Activated CD8-positive, alpha-beta T cell treated with anti-CD3 and anti-CD28 coated beads for 36 hours (primary cell): ENCODE data around the gene IFRD2. TPM values are rescaled to one million over a fixed set of nuclear protein-coding genes. Genes with fewer than 3 reads are reported as not detected.
A peak's percentile ranks its signal among the peaks of the same experiment; 100 is the strongest.
"Not testable (repeated sequence)": the region's sequence is repeated elsewhere in the genome, so short reads cannot be mapped to it uniquely, and the experiment has no call there.

ENCODE experiments used
- ATAC-seq: fragments of 200-7000 bp; cut with Tn5 transposase; one replicate; pipeline ENCODE4 v1.10.0; 2021; ENCODE audit warnings: mild to moderate bottlenecking, moderate library complexity
- CTCF ChIA-PET: fragments of 350-600 bp; sonication (Branson Sonifier 250); formaldehyde crosslinking; loops from one replicate; lab custom pipeline; 2021; ENCODE audit warnings: antibody characterized with exemption; lab: Charles Lee
- POLR2A ChIA-PET: fragments of 350-600 bp; sonication (Branson Sonifier 250); formaldehyde crosslinking; loops from one replicate; lab custom pipeline; 2021; ENCODE audit warnings: antibody characterized with exemption; lab: Charles Lee
- DNase-seq: peaks from one replicate; pipeline ENCODE4 v3.0.0-alpha.2; 2020
- H3K27ac Mint-ChIP-seq: one replicate; pipeline ENCODE4 v1.8.0; 2021; ENCODE audit warnings: mild to moderate bottlenecking, mixed read lengths
- H3K27me3 Mint-ChIP-seq: one replicate; pipeline ENCODE4 v1.8.0; 2021; ENCODE audit warnings: mixed read lengths
- H3K36me3 Mint-ChIP-seq: one replicate; pipeline ENCODE4 v1.8.0; 2021; ENCODE audit warnings: low read depth, mixed read lengths
- H3K4me1 Mint-ChIP-seq: one replicate; pipeline ENCODE4 v1.8.0; 2021; ENCODE audit warnings: low read depth, mixed read lengths
- H3K4me3 Mint-ChIP-seq: one replicate; pipeline ENCODE4 v1.8.0; 2021; ENCODE audit warnings: mild to moderate bottlenecking, moderate library complexity, mixed read lengths
- H3K9me3 Mint-ChIP-seq: one replicate; pipeline ENCODE4 v1.8.0; 2021; ENCODE audit warnings: mixed read lengths
- CTCF ChIP-seq: fragments of 200-600 bp; IDR thresholded peaks from one replicate; pipeline ENCODE4 v1.8.0; 2022; ENCODE audit warnings: antibody characterized with exemption, mild to moderate bottlenecking
- intact Hi-C: fragments of 100-400 bp; cut with micrococcal nuclease; formaldehyde crosslinking; loops from one replicate; pipeline ENCODE4 v1.10.0; 2022
- total RNA-seq, 2 experiments: library from RNA; stranded (reverse); gene quantifications; one replicate each; pipeline ENCODE4 v1.2.3, GENCODE V29; 2021

IFRD2 gene
- total RNA-seq, 2 experiments from 2014 or later: 132 to 133 TPM

- no peaks in the 10 kb centered on the region for H3K27me3 Mint-ChIP-seq
- intact Hi-C loops: no loop called here
- TF ChIP-seq CTCF: no peak
- no peak overlapping the region for H3K4me3 Mint-ChIP-seq
- ChIA-PET CTCF (interaction anchor here (0.6 to 6.2 kb wide), 7 partner anchors 9 to 56 kb away, joined by 3 to 94 read pairs (median 5); no protein-coding TSS in a partner anchor), POLR2A (interaction anchor here (0.8 to 3.1 kb wide), 7 partner anchors 11 to 44 kb away, joined by 3 to 29 read pairs (median 4); partner anchors contain the start of genes GNAI2 and IFRD2)
- peaks cover 24% of the 10 kb centered on the region for H3K36me3 Mint-ChIP-seq
- DNase-seq: no peak
- peak overlapping the region; percentile 93 for H3K27ac Mint-ChIP-seq
- H3K9me3 Mint-ChIP-seq: no peaks in the 10 kb centered on the region
- ATAC-seq: no peak
- H3K4me1 Mint-ChIP-seq: peaks cover 56% of the 10 kb centered on the region
These were observed 43.8 kb downstream of the IFRD2 start for GRCh38 chr3:50248387-50248786.

GRCh38 chr3:50246517-50246954, 45.7 kb downstream of the IFRD2 start:
- DNase-seq (peak; percentile 97), ATAC-seq (peak; percentile 84)
- H3K4me3 Mint-ChIP-seq: peak overlapping the region; percentile 70
- POLR2A ChIA-PET: interaction anchor here (0.7 to 3.1 kb wide), 13 partner anchors 10 to 124 kb away, joined by 3 to 29 read pairs (median 4); partner anchors contain the start of gene GNAI2
- no peaks in the 10 kb centered on the region for H3K9me3 Mint-ChIP-seq
- H3K36me3 Mint-ChIP-seq: peaks cover 22% of the 10 kb centered on the region
- CTCF ChIA-PET: interaction anchor here (0.6 to 8.0 kb wide), 37 partner anchors 11 to 152 kb away, joined by 3 to 239 read pairs (median 5); partner anchors contain the start of genes CYB561D2, GNAI2, HYAL3 and IFRD2
- TF ChIP-seq CTCF: peak; percentile 37
- H3K4me1 Mint-ChIP-seq: peaks cover 74% of the 10 kb centered on the region
- intact Hi-C loops: loop anchor here (2.0 kb wide), 1 partner anchor 20 kb away; no protein-coding TSS in a partner anchor
- peak overlapping the region; percentile 95 for H3K27ac Mint-ChIP-seq
- H3K27me3 Mint-ChIP-seq: no peaks in the 10 kb centered on the region

GRCh38 chr3:50245831-50246516, 46.3 kb downstream of the IFRD2 start:
- DNase-seq (peak; percentile 99), ATAC-seq (peak; percentile 73)
- H3K36me3 Mint-ChIP-seq: peaks cover 20% of the 10 kb centered on the region
- ChIA-PET CTCF (interaction anchor here (0.7 to 8.0 kb wide), 31 partner anchors 12 to 123 kb away, joined by 3 to 239 read pairs (median 6); partner anchors contain the start of genes CYB561D2, GNAI2, HYAL3 and IFRD2), POLR2A (interaction anchor here (0.6 to 3.1 kb wide), 10 partner anchors 9 to 90 kb away, joined by 3 to 29 read pairs (median 6); partner anchors contain the start of gene GNAI2)
- intact Hi-C loops: loop anchor here (2.0 kb wide), 1 partner anchor 19 kb away; no protein-coding TSS in a partner anchor
- peak overlapping the region; percentile 95 for H3K27ac Mint-ChIP-seq
- peaks cover 74% of the 10 kb centered on the region for H3K4me1 Mint-ChIP-seq
- H3K9me3 Mint-ChIP-seq: no peaks in the 10 kb centered on the region
- peak overlapping the region; percentile 70 for H3K4me3 Mint-ChIP-seq
- peak; percentile 98 for TF ChIP-seq CTCF
- no peaks in the 10 kb centered on the region for H3K27me3 Mint-ChIP-seq

- Mint-ChIP-seq H3K27me3 (no peaks in the 10 kb centered on the region), H3K36me3 (peaks cover 19% of the 10 kb centered on the region), H3K4me3 (peak overlapping the region; percentile 70), H3K27ac (peak overlapping the region; percentile 95), H3K9me3 (no peaks in the 10 kb centered on the region), H3K4me1 (peaks cover 73% of the 10 kb centered on the region)
- ATAC-seq (no peak), DNase-seq (no peak)
- CTCF ChIA-PET: interaction anchor here (1.2 to 8.0 kb wide), 2 partner anchors 14 to 15 kb away, joined by 3 to 239 read pairs; partner anchors contain the start of gene GNAI2
- no peak for TF ChIP-seq CTCF
- intact Hi-C loops: no loop called here
- POLR2A ChIA-PET: interaction anchor here (0.6 to 2.4 kb wide), 2 partner anchors 17 to 71 kb away, joined by 3 to 11 read pairs; no protein-coding TSS in a partner anchor
These were observed 46.9 kb downstream of the IFRD2 start for GRCh38 chr3:50245251-50245745.

- POLR2A ChIA-PET: interaction anchor here (1.2 to 2.4 kb wide), 4 partner anchors 14 to 17 kb away, joined by 3 to 11 read pairs (median 4); no protein-coding TSS in a partner anchor
- H3K27me3 Mint-ChIP-seq, intact Hi-C loops, ATAC-seq, H3K9me3 Mint-ChIP-seq: not testable (repeated sequence)
- peak overlapping the region; percentile 95 for H3K27ac Mint-ChIP-seq
- peak overlapping the region; percentile 70 for H3K4me3 Mint-ChIP-seq
- peak; percentile 24 for DNase-seq
- peaks cover 75% of the 10 kb centered on the region for H3K4me1 Mint-ChIP-seq
- peaks cover 19% of the 10 kb centered on the region for H3K36me3 Mint-ChIP-seq
- CTCF ChIA-PET: interaction anchor here (1.2 to 8.0 kb wide), 2 partner anchors 13 to 15 kb away, joined by 3 to 239 read pairs; partner anchors contain the start of gene GNAI2
These were observed 47.4 kb downstream of the IFRD2 start for GRCh38 chr3:50244813-50245212.
